Smooth muscle cell (in vitro differentiated cells): ENCODE measurements around the gene FBXL7. TPM values are rescaled to one million over a fixed set of nuclear protein-coding genes. Genes with fewer than 3 reads are reported as not detected.

Experiments used
- DNase-seq: peaks from one replicate; lab custom pipeline; 2025; ENCODE audit not compliant: unreplicated experiment; lab: John Stamatoyannopoulos, UW
- H2AFZ ChIP-seq: fragments of 200-600 bp; sonication (generic); 2 replicates; pipeline ENCODE4 v1.6.0; 2016; ENCODE audit warnings: antibody characterized with exemption, low read depth, mild to moderate bottlenecking
- H3F3A ChIP-seq: fragments of 200-600 bp; sonication (generic); 2 replicates; pipeline ENCODE4 v1.6.0; 2017; ENCODE audit warnings: antibody characterized with exemption, low read depth
- H3K27ac ChIP-seq: fragments of 200-600 bp; sonication (generic); 2 replicates; pipeline ENCODE4 v1.5.1; 2016; ENCODE audit warnings: low read depth, mild to moderate bottlenecking
- H3K27me3 ChIP-seq: fragments of 200-600 bp; sonication (generic); 2 replicates; pipeline ENCODE4 v1.6.1; 2016; ENCODE audit warnings: low read depth, mild to moderate bottlenecking
- H3K36me3 ChIP-seq: fragments of 200-600 bp; sonication (generic); 2 replicates; pipeline ENCODE4 v1.5.1; 2016; ENCODE audit warnings: low read depth
- H3K4me1 ChIP-seq: fragments of 200-600 bp; sonication (generic); 2 replicates; pipeline ENCODE4 v1.5.1; 2016; ENCODE audit warnings: low read depth
- H3K4me2 ChIP-seq: fragments of 200-600 bp; sonication (generic); 2 replicates; pipeline ENCODE4 v1.6.0; 2016; ENCODE audit warnings: mild to moderate bottlenecking
- H3K4me3 ChIP-seq: fragments of 200-600 bp; sonication (generic); 2 replicates; pipeline ENCODE4 v1.5.1; 2016; ENCODE audit warnings: mild to moderate bottlenecking
- H3K79me2 ChIP-seq: fragments of 200-600 bp; sonication (generic); 2 replicates; pipeline ENCODE4 v1.6.0; 2016; ENCODE audit warnings: low read depth, mild to moderate bottlenecking
- H3K9ac ChIP-seq: fragments of 200-600 bp; sonication (generic); 2 replicates; pipeline ENCODE4 v1.6.0; 2016; ENCODE audit warnings: low read depth
- H3K9me3 ChIP-seq: fragments of 200-600 bp; sonication (generic); replicated peaks from 2 replicates; pipeline ENCODE4 v1.5.1; 2016; ENCODE audit warnings: low read depth
- H4K20me1 ChIP-seq: fragments of 200-600 bp; sonication (generic); 2 replicates; pipeline ENCODE4 v1.6.0; 2016; ENCODE audit warnings: low read depth
- WGBS: methylation state at CpG from one replicate; pipeline ENCODE4 v1.1.7; 2016; ENCODE audit warnings: low lambda C conversion rate; 5-methylcytosine and 5-hydroxymethylcytosine counted together
- polyA plus RNA-seq: library from polyadenylated mRNA; unstranded; fragments of >200 nt; fragmentation: Nextera tagmentation; extraction: Ambion mirVana; gene quantifications from 2 replicates; pipeline ENCODE4 v1.2.1, GENCODE V29; 2016
- total RNA-seq: library from RNA; depleted of rRNA; stranded (reverse); fragments of >200 nt; gene quantifications from 2 replicates; pipeline ENCODE4 v1.2.3, GENCODE V29; 2014
- TF ChIP-seq, protein P1 (sequence below): fragments of 200-600 bp; sonication (generic); IDR thresholded peaks from 2 replicates; pipeline ENCODE4 v1.5.1; 2017; ENCODE audit warnings: borderline replicate concordance, mild to moderate bottlenecking, antibody characterized with exemption; ENCODE audit not compliant: insufficient read depth, poor library complexity, severe bottlenecking

FBXL7 gene
- total and polyA plus RNA-seq, 2 experiments from 2014 or later = 20.2 to 21.0 TPM

DNA sequence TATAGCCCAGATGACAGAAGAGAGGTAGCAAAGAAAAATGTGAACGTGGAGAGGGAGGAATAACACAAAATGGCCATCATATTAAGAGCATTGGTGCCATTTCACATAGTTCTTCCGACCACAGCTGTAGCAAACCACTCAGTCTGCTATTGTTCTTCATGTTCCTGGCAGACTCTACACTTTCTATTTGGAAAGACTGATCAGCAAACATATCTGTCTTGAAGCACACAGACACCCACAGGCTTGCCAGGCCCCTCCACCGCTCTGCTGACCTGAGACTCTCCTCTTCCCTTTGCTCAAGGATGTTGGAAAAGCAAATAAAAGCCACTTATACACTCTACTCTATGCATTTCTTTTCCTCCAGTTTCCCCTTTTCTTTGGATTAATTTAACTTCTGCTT lies 298.0 kb downstream of the FBXL7 start:
- Histone ChIP-seq H3K79me2 (no peaks in the 10 kb centered on the region), H4K20me1 (peaks cover 60% of the 10 kb centered on the region), H3K27me3 (no peaks in the 10 kb centered on the region), H3K4me2 (no peak overlapping the region), H2AFZ (no peak overlapping the region), H3K4me1 (peaks cover 11% of the 10 kb centered on the region), H3F3A (no peaks in the 10 kb centered on the region), H3K4me3 (no peak overlapping the region), H3K9me3 (no peaks in the 10 kb centered on the region), H3K27ac (no peak overlapping the region), H3K36me3 (no peaks in the 10 kb centered on the region), H3K9ac (no peak overlapping the region)
- no peak for DNase-seq
- 95% methylated on average over 3 of the region's 3 CpGs for WGBS
- TF ChIP-seq, protein P1, sequence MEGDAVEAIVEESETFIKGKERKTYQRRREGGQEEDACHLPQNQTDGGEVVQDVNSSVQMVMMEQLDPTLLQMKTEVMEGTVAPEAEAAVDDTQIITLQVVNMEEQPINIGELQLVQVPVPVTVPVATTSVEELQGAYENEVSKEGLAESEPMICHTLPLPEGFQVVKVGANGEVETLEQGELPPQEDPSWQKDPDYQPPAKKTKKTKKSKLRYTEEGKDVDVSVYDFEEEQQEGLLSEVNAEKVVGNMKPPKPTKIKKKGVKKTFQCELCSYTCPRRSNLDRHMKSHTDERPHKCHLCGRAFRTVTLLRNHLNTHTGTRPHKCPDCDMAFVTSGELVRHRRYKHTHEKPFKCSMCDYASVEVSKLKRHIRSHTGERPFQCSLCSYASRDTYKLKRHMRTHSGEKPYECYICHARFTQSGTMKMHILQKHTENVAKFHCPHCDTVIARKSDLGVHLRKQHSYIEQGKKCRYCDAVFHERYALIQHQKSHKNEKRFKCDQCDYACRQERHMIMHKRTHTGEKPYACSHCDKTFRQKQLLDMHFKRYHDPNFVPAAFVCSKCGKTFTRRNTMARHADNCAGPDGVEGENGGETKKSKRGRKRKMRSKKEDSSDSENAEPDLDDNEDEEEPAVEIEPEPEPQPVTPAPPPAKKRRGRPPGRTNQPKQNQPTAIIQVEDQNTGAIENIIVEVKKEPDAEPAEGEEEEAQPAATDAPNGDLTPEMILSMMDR = no peak

DNA sequence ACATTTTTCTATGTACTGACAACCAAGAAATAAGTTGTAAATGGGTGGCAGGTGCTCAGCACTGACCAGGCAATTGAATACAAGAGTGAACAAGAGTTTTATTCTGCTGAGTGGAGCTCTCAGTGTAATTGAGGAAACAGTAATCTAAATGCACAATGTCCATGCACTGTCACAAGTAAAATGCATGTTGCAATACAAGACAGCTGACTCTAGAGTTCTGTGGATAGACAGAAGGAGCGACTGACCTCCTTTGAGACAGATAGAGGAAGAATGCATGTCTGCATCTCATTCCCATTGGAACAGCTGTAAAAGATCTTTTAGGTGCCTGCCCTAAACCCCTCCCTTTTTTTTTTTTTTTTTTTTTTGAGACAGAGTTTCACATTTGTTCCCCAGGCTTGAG lies 299.0 kb downstream of the FBXL7 start:
- Histone ChIP-seq H3K9ac (no peak overlapping the region), H3K9me3 (no peaks in the 10 kb centered on the region), H3K79me2 (no peaks in the 10 kb centered on the region), H4K20me1 (peaks cover 50% of the 10 kb centered on the region), H3K4me3 (no peak overlapping the region), H3K4me2 (no peak overlapping the region), H2AFZ (no peak overlapping the region), H3K4me1 (peaks cover 9% of the 10 kb centered on the region), H3F3A (no peaks in the 10 kb centered on the region), H3K27ac (no peak overlapping the region), H3K36me3 (no peaks in the 10 kb centered on the region), H3K27me3 (no peaks in the 10 kb centered on the region)
- TF ChIP-seq, protein P1 = no peak
- no peak for DNase-seq
- 86% methylated on average over 1 of the region's 1 CpG for WGBS

DNA sequence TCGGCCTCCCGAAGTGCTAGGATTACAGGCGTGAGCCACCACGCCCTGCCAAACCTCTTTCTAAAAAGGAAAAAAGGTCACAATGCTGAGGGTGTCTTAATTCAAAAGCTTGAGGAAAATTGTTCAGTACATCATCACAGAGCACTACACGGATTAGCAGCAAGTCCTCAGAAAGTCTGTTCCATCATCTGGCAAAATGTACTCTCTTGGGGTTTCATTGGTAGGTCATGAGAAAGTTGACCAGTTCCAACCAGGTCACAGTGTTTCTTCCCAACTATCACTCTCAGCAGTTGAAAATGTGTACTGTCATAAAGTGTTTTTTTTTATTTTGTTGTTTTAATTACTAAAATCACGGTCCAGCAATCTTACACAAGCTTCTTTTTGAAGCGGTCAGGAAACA lies 299.6 kb downstream of the FBXL7 start:
- no peaks in the 10 kb centered on the region for H3K79me2 ChIP-seq
- TF ChIP-seq, protein P1 = no peak
- no peak overlapping the region for H3K27ac ChIP-seq
- WGBS = over 99% methylated on average over 7 of the region's 7 CpGs
- no peaks in the 10 kb centered on the region for H3F3A ChIP-seq
- H3K36me3 ChIP-seq = no peaks in the 10 kb centered on the region
- no peaks in the 10 kb centered on the region for H3K9me3 ChIP-seq
- no peak overlapping the region for H3K4me3 ChIP-seq
- H3K27me3 ChIP-seq = no peaks in the 10 kb centered on the region
- peaks cover 3% of the 10 kb centered on the region for H3K4me1 ChIP-seq
- no peak overlapping the region for H2AFZ ChIP-seq
- no peak for DNase-seq
- peaks cover 44% of the 10 kb centered on the region for H4K20me1 ChIP-seq
- H3K9ac ChIP-seq = no peak overlapping the region
- no peak overlapping the region for H3K4me2 ChIP-seq

DNA sequence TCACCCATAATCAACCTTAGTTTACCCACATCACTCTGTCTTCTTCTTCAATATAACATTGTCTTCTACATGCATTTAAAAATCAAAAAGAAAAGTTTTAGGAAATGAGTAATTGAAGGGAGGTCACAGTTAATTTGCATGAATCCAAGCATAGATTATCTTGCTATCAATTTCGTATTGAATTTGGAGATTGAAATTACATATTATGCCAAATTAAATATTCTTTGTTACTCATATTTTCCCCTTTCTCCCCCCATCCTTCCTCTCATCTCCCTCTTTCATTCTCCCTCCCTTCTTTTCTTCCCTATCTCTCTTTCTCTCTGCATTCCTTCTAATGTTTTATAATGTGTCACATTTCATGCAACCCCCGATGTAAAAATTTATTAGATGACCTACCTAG lies 303.3 kb downstream of the FBXL7 start:
- no peaks in the 10 kb centered on the region for H3K9me3 ChIP-seq

More for the DNA sequence above, 303.3 kb downstream of the FBXL7 start:
- Histone ChIP-seq H3K4me1 (no peaks in the 10 kb centered on the region), H3K36me3 (no peaks in the 10 kb centered on the region), H3K4me2 (no peak overlapping the region), H3K9ac (no peak overlapping the region), H3K27me3 (no peaks in the 10 kb centered on the region), H3F3A (no peaks in the 10 kb centered on the region), H4K20me1 (peaks cover 29% of the 10 kb centered on the region), H3K27ac (no peak overlapping the region), H3K79me2 (no peaks in the 10 kb centered on the region), H3K4me3 (no peak overlapping the region), H2AFZ (no peak overlapping the region)
- 48% methylated on average over 2 of the region's 2 CpGs for WGBS
- no peak for DNase-seq
- TF ChIP-seq, protein P1 = no peak
